ENCODE data around the gene ICOS.
"Not testable (repeated sequence)": the region's sequence is repeated elsewhere in the genome, so short reads cannot be mapped to it uniquely, and the experiment has no call there.

The ICOS gene

GRCh38 chr2:203918839-203919238 is 17.7 kb upstream of the ICOS start:
- no peak for DNase-seq

- DNase-seq: no peak
Observed at GRCh38 chr2:203925512-203926158, 10.9 kb upstream of the ICOS start.

GRCh38 chr2:203928849-203929248 is 7.7 kb upstream of the ICOS start:
- DNase-seq: peak in 2 of 4 experiments; percentile 20 to 37

GRCh38 chr2:203931262-203931661 is 5.3 kb upstream of the ICOS start:
- not testable (repeated sequence) for DNase-seq

GRCh38 chr2:203934041-203934492 is 2.5 kb upstream of the ICOS start:
- no peak for DNase-seq

GRCh38 chr2:203934711-203935438 is 1.7 kb upstream of the ICOS start:
- DNase-seq: no peak

GRCh38 chr2:203935568-203935967 is 995 bp upstream of the ICOS start:
- DNase-seq: no peak

- DNase-seq: no peak
Observed at GRCh38 chr2:203936949-203937348, 386 bp downstream of the ICOS start.

- DNase-seq: no peak
Observed at GRCh38 chr2:203937788-203938187, 1.2 kb downstream of the ICOS start.

- DNase-seq: peak in 1 of 4 experiments; percentile 4
Observed at GRCh38 chr2:203940039-203940438, 3.5 kb downstream of the ICOS start.

GRCh38 chr2:203943493-203944382 is 7.2 kb downstream of the ICOS start:
- not testable (repeated sequence) for DNase-seq

- no peak for DNase-seq
Observed at GRCh38 chr2:203948733-203949132, 12.2 kb downstream of the ICOS start.

GRCh38 chr2:203949228-203949627 is 12.7 kb downstream of the ICOS start:
- DNase-seq: no peak

- peak in 2 of 4 experiments; percentile 6 to 8 for DNase-seq
Observed at GRCh38 chr2:203951366-203951902, 14.9 kb downstream of the ICOS start.

GRCh38 chr2:203959265-203959664 is 22.7 kb downstream of the ICOS start:
- no peak for DNase-seq

- DNase-seq: no peak
Observed at GRCh38 chr2:203959672-203960071, 23.1 kb downstream of the ICOS start.

GRCh38 chr2:203960811-203961210 is 24.2 kb downstream of the ICOS start:
- DNase-seq: no peak

GRCh38 chr2:203965190-203965589 is 28.6 kb downstream of the ICOS start:
- not testable (repeated sequence) for DNase-seq

- DNase-seq: no peak
Observed at GRCh38 chr2:203971251-203971650, 34.7 kb downstream of the ICOS start.

- no peak for DNase-seq
Observed at GRCh38 chr2:203972066-203972465, 35.5 kb downstream of the ICOS start.

- no peak for DNase-seq
Observed at GRCh38 chr2:203973000-203973399, 36.4 kb downstream of the ICOS start.

- no peak for DNase-seq
Observed at GRCh38 chr2:203973676-203974075, 37.1 kb downstream of the ICOS start.

GRCh38 chr2:203975912-203976311 is 39.3 kb downstream of the ICOS start:
- no peak for DNase-seq
